OCI-M2 (cell line): Measurements from ENCODE around the gene MRPL43.

ENCODE experiments used
- DNase-seq: peaks from one replicate; lab custom pipeline; 2025; ENCODE audit not compliant: unreplicated experiment; lab: John Stamatoyannopoulos, UW

The MRPL43 gene

GRCh38 chr10:100969187-100970075 is 17.9 kb downstream of the MRPL43 start, which contains the start of gene SEMA4G:
Gene SEMA4G (plus strand): TSS chr10:100969504. CDS start chr10:100972913, 3,409 bp downstream.
- peak; percentile 37 for DNase-seq

- no peak for DNase-seq
Measured at GRCh38 chr10:100968863-100969186, 18.5 kb downstream of the MRPL43 start.

GRCh38 chr10:100968062-100968736 is 19.1 kb downstream of the MRPL43 start:
- DNase-seq, result no peak

GRCh38 chr10:100967332-100967731 is 20.0 kb downstream of the MRPL43 start:
- DNase-seq, result peak; percentile 69

GRCh38 chr10:100966887-100967286 is 20.4 kb downstream of the MRPL43 start:
- DNase-seq, result no peak

GRCh38 chr10:100965820-100966219 is 21.5 kb downstream of the MRPL43 start:
- no peak for DNase-seq

- no peak for DNase-seq
Measured at GRCh38 chr10:100963826-100964225, 23.5 kb downstream of the MRPL43 start.

- no peak for DNase-seq
Measured at GRCh38 chr10:100962351-100963080, 24.8 kb downstream of the MRPL43 start.

- DNase-seq, result no peak
Measured at GRCh38 chr10:100960251-100960650, 27.0 kb downstream of the MRPL43 start.

GRCh38 chr10:100948916-100949315 is 38.4 kb downstream of the MRPL43 start:
- no peak for DNase-seq

GRCh38 chr10:100945754-100946153 is 41.5 kb downstream of the MRPL43 start:
- no peak for DNase-seq

GRCh38 chr10:100943508-100943907 is 43.8 kb downstream of the MRPL43 start:
- no peak for DNase-seq

- no peak for DNase-seq
Measured at GRCh38 chr10:100942229-100942628, 45.1 kb downstream of the MRPL43 start.

GRCh38 chr10:100939763-100940344 is 47.4 kb downstream of the MRPL43 start:
- no peak for DNase-seq
